HepG2 (cell line): ENCODE results near the gene LSM12. TPM values are rescaled to one million over a fixed set of nuclear protein-coding genes. Genes with fewer than 3 reads are reported as not detected.

Experiments used
- AHDC1 ChIP-seq: sonication (generic); formaldehyde crosslinking; IDR thresholded peaks from 2 replicates; pipeline ENCODE4 v1.5.1; 2020; ENCODE audit warnings: mild to moderate bottlenecking, missing genetic modification reagents, borderline replicate concordance
- ARNT2 ChIP-seq: sonication (generic); formaldehyde crosslinking; IDR thresholded peaks from 2 replicates; pipeline ENCODE4 v1.8.0; 2022; ENCODE audit warnings: mild to moderate bottlenecking, low read depth, missing genetic modification reagents, moderate library complexity
- BORCS8-MEF2B ChIP-seq: sonication (generic); formaldehyde crosslinking; IDR thresholded peaks from 2 replicates; pipeline ENCODE4 v1.8.0; 2022; ENCODE audit warnings: mild to moderate bottlenecking, missing genetic modification reagents
- GZF1 ChIP-seq: sonication (generic); formaldehyde crosslinking; IDR thresholded peaks from 2 replicates; pipeline ENCODE4 v1.5.1; 2020; ENCODE audit warnings: mild to moderate bottlenecking, missing genetic modification reagents
- HDAC2 ChIP-seq: sonication (generic); formaldehyde crosslinking; IDR thresholded peaks from 2 replicates; pipeline ENCODE4 v1.4.0; 2020; ENCODE audit warnings: missing genetic modification reagents
- PHF21A ChIP-seq: sonication (generic); formaldehyde crosslinking; IDR thresholded peaks from 2 replicates; pipeline ENCODE4 v1.5.0; 2020; ENCODE audit warnings: mild to moderate bottlenecking, missing genetic modification reagents
- SNAPC2 ChIP-seq: sonication (generic); formaldehyde crosslinking; IDR thresholded peaks from 2 replicates; pipeline ENCODE4 v1.8.1; 2022; ENCODE audit warnings: mild to moderate bottlenecking, missing genetic modification reagents
- TFDP2 ChIP-seq: sonication (generic); formaldehyde crosslinking; IDR thresholded peaks from 2 replicates; pipeline ENCODE4 v1.4.0; 2020; ENCODE audit warnings: missing genetic modification reagents
- THAP7 ChIP-seq: sonication (generic); formaldehyde crosslinking; IDR thresholded peaks from 2 replicates; pipeline ENCODE4 v1.8.1; 2023; ENCODE audit warnings: mild to moderate bottlenecking, missing genetic modification reagents
- ZNF317 ChIP-seq: sonication (generic); formaldehyde crosslinking; IDR thresholded peaks from 2 replicates; pipeline ENCODE4 v1.5.0; 2020; ENCODE audit warnings: mild to moderate bottlenecking, missing genetic modification reagents
- ZNF605 ChIP-seq: sonication (generic); formaldehyde crosslinking; IDR thresholded peaks from 2 replicates; pipeline ENCODE4 v1.8.0; 2022; ENCODE audit warnings: mild to moderate bottlenecking, missing genetic modification reagents
- ZNF883 ChIP-seq: sonication (generic); formaldehyde crosslinking; IDR thresholded peaks from 2 replicates; pipeline ENCODE4 v1.5.1; 2020; ENCODE audit warnings: mild to moderate bottlenecking, missing genetic modification reagents; ENCODE audit errors: not compliant biosample characterization
- polyA plus RNA-seq, 8 experiments: library from polyadenylated mRNA; depleted of rRNA in 3 of 8; stranded (reverse) in 7 of 8; unstranded in 1 of 8; fragments of >200 nt; fragmentation: Illumina TruSeq in 4 of 8; extraction: Trizol in 4 of 8; gene quantifications; 2 replicates each; pipeline versions ENCODE4 v1.2.1 to v1.2.3, GENCODE V29; 2011 to 2016; ENCODE audit warnings: low read depth in 4 of 8, missing spikeins in 1 of 8, mixed read lengths in 1 of 8; ENCODE audit not compliant: insufficient read depth in 1 of 8
- total RNA-seq, 5 experiments: library from RNA; depleted of rRNA; stranded (reverse); fragments of >200 nt; fragmentation: Illumina TruSeq; extraction: Trizol; gene quantifications; 2 replicates each; pipeline ENCODE4 v1.2.3, GENCODE V29; 2016; ENCODE audit warnings: low read depth in 1 of 5
- TF ChIP-seq, protein P1 (sequence below): sonication (generic); formaldehyde crosslinking; IDR thresholded peaks from 2 replicates; pipeline ENCODE4 v1.4.0; 2020; ENCODE audit warnings: mild to moderate bottlenecking, missing genetic modification reagents
- TF ChIP-seq, protein P2 (sequence below), 2 experiments: sonication (generic) in 1 of 2; formaldehyde crosslinking in 1 of 2; IDR thresholded peaks; 2 replicates each; pipeline versions ENCODE4 v1.5.1 to v1.6.1; 2011 to 2020; ENCODE audit warnings: borderline replicate concordance in 1 of 2, low read depth in 1 of 2, low read length in 1 of 2, mild to moderate bottlenecking in 1 of 2, missing genetic modification reagents in 1 of 2, moderate library complexity in 1 of 2

Gene LSM12
- total and polyA plus RNA-seq, 2 of the 13 experiments (the other 11 are each of a cell fraction or from before 2014, with no cell fraction given) = 52.8 to 55.7 TPM

- TF ChIP-seq, protein P1, sequence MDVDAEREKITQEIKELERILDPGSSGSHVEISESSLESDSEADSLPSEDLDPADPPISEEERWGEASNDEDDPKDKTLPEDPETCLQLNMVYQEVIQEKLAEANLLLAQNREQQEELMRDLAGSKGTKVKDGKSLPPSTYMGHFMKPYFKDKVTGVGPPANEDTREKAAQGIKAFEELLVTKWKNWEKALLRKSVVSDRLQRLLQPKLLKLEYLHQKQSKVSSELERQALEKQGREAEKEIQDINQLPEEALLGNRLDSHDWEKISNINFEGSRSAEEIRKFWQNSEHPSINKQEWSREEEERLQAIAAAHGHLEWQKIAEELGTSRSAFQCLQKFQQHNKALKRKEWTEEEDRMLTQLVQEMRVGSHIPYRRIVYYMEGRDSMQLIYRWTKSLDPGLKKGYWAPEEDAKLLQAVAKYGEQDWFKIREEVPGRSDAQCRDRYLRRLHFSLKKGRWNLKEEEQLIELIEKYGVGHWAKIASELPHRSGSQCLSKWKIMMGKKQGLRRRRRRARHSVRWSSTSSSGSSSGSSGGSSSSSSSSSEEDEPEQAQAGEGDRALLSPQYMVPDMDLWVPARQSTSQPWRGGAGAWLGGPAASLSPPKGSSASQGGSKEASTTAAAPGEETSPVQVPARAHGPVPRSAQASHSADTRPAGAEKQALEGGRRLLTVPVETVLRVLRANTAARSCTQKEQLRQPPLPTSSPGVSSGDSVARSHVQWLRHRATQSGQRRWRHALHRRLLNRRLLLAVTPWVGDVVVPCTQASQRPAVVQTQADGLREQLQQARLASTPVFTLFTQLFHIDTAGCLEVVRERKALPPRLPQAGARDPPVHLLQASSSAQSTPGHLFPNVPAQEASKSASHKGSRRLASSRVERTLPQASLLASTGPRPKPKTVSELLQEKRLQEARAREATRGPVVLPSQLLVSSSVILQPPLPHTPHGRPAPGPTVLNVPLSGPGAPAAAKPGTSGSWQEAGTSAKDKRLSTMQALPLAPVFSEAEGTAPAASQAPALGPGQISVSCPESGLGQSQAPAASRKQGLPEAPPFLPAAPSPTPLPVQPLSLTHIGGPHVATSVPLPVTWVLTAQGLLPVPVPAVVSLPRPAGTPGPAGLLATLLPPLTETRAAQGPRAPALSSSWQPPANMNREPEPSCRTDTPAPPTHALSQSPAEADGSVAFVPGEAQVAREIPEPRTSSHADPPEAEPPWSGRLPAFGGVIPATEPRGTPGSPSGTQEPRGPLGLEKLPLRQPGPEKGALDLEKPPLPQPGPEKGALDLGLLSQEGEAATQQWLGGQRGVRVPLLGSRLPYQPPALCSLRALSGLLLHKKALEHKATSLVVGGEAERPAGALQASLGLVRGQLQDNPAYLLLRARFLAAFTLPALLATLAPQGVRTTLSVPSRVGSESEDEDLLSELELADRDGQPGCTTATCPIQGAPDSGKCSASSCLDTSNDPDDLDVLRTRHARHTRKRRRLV (CRISPR knock-in tag) = no peak
- no peak for TF ChIP-seq ZNF317 (CRISPR knock-in tag)
- TF ChIP-seq GZF1 = no peak
- TF ChIP-seq BORCS8-MEF2B (CRISPR knock-in tag) = no peak
- TF ChIP-seq THAP7 = no peak
- no peak for TF ChIP-seq SNAPC2 (CRISPR knock-in tag)
- TF ChIP-seq ZNF883 (CRISPR knock-in tag) = no peak
- no peak for TF ChIP-seq ARNT2 (CRISPR knock-in tag)
- TF ChIP-seq, protein P2, sequence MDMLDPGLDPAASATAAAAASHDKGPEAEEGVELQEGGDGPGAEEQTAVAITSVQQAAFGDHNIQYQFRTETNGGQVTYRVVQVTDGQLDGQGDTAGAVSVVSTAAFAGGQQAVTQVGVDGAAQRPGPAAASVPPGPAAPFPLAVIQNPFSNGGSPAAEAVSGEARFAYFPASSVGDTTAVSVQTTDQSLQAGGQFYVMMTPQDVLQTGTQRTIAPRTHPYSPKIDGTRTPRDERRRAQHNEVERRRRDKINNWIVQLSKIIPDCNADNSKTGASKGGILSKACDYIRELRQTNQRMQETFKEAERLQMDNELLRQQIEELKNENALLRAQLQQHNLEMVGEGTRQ (IDR thresholded peaks at IDR 0.05; ENCODE audit: low read depth, low read length) = no peak
- TF ChIP-seq, protein P2 (CRISPR knock-in tag; IDR thresholded peaks at IDR 0.05; ENCODE audit: borderline replicate concordance) = no peak
- no peak for TF ChIP-seq PHF21A
- 0 out of 2 replicates have a peak, but pooled peaks have one; percentile 29 for TF ChIP-seq AHDC1
- no peak for TF ChIP-seq HDAC2 (CRISPR knock-in tag)
- no peak for TF ChIP-seq TFDP2 (CRISPR knock-in tag)
- 0 out of 2 replicates have a peak, but pooled peaks have one; percentile 38 for TF ChIP-seq ZNF605 (CRISPR knock-in tag)
Measured at GRCh38 chr17:44067545-44067940, 1.1 kb upstream of the LSM12 start (continued).
